HepG2 (cell line): ENCODE measurements around the gene PARM1. TPM values are rescaled to one million over a fixed set of nuclear protein-coding genes. Genes with fewer than 3 reads are reported as not detected.

Experiments used
- ATAC-seq: fragments of 200-7000 bp; cut with Tn5 transposase; 3 replicates; pipeline ENCODE4 v1.9.1; 2020; ENCODE audit warnings: mild to moderate bottlenecking, moderate library complexity
- BruUV-seq: library from RNA; stranded (reverse); fragments of 400-500 nt; replicated peaks from 2 replicates; lab custom pipeline; 2021; lab: Mats Ljungman, UMichigan
- CTCF ChIA-PET: fragments of 300-600 bp; formaldehyde crosslinking; extraction: SDS; loops from one replicate; lab custom pipeline; 2021; ENCODE audit warnings: low total read pairs, inconsistent platforms, low intra/inter-chr PET ratio; lab: Yijun Ruan, JAX
- POLR2A ChIA-PET: fragments of 350-600 bp; sonication (Branson Sonifier 250); formaldehyde crosslinking; loops from one replicate; lab custom pipeline; 2020; ENCODE audit warnings: antibody characterized with exemption, inconsistent platforms; lab: Yijun Ruan, JAX
- DNase-seq: peaks from one replicate; pipeline ENCODE4 v3.0.0-alpha.2; 2015; ENCODE audit warnings: low spot score
- FAIRE-seq: peaks from 3 replicates; lab custom pipeline; 2011; peaks lifted over from hg19 to GRCh38; lab: Jason Lieb, UNC
- H2AFZ ChIP-seq: one replicate; pipeline ENCODE4 v1.6.1; 2011; ENCODE audit warnings: low read length, inconsistent platforms
- H3K27ac ChIP-seq: fragments of 300-600 bp; 3 replicates; pipeline ENCODE4 v1.8.0; 2011; ENCODE audit warnings: mixed run types, mild to moderate bottlenecking, mixed read lengths, low read length, inconsistent platforms; ENCODE audit not compliant: insufficient read depth; ENCODE audit errors: extremely low read length
- H3K27me3 ChIP-seq, 2 experiments: fragments of 200-600 bp in 1 of 2; 2 replicates in 1 of 2; 3 replicates in 1 of 2; pipeline versions ENCODE4 v1.6.0 to v1.8.0; 2011; ENCODE audit warnings: low read length in 2 of 2, mild to moderate bottlenecking in 2 of 2, moderate library complexity in 2 of 2, inconsistent platforms in 1 of 2; ENCODE audit not compliant: insufficient read depth in 2 of 2, control insufficient read depth in 1 of 2
- H3K36me3 ChIP-seq, 2 experiments: fragments of 200-600 bp in 1 of 2; replicated peaks in 1 of 2; 2 replicates in 1 of 2; 3 replicates in 1 of 2; pipeline versions ENCODE4 v1.5.1 to v1.8.0; 2011; ENCODE audit warnings: low read length in 2 of 2, inconsistent platforms in 1 of 2; ENCODE audit not compliant: insufficient read depth in 2 of 2, control insufficient read depth in 1 of 2
- H3K4me1 ChIP-seq: 2 replicates; pipeline ENCODE4 v1.5.1; 2012; ENCODE audit warnings: low read length, inconsistent platforms; ENCODE audit not compliant: insufficient read depth
- H3K4me2 ChIP-seq: 2 replicates; pipeline ENCODE4 v1.6.0; 2011; ENCODE audit warnings: low read depth, low read length, inconsistent platforms
- H3K4me3 ChIP-seq, 3 experiments: fragments of 200-600 bp in 1 of 3; sonication (generic), shearing (Covaris generic) in 1 of 3; replicated peaks in 1 of 3; 2 replicates each; pipeline ENCODE4 v1.5.1; 2011 to 2016; ENCODE audit warnings: low read length in 3 of 3, inconsistent platforms in 2 of 3, low read depth in 2 of 3, mild to moderate bottlenecking in 2 of 3, control low read depth in 1 of 3, mixed read lengths in 1 of 3; ENCODE audit not compliant: insufficient read depth in 1 of 3
- H3K79me2 ChIP-seq: one replicate; pipeline ENCODE4 v1.6.1; 2011; ENCODE audit warnings: low read length, inconsistent platforms; ENCODE audit not compliant: insufficient read depth
- H3K9ac ChIP-seq: 2 replicates; pipeline ENCODE4 v1.6.0; 2011; ENCODE audit warnings: mild to moderate bottlenecking, low read depth, low read length, inconsistent platforms; ENCODE audit not compliant: insufficient read depth
- H3K9me3 ChIP-seq: 2 replicates; pipeline ENCODE4 v1.5.1; 2012; ENCODE audit warnings: mild to moderate bottlenecking, low read length
- H4K20me1 ChIP-seq: 2 replicates; pipeline ENCODE4 v1.6.0; 2011; ENCODE audit warnings: inconsistent platforms, mild to moderate bottlenecking, low read length, moderate library complexity; ENCODE audit not compliant: insufficient read depth
- AGO1 ChIP-seq: fragments of 200-400 bp; formaldehyde crosslinking; IDR thresholded peaks from 2 replicates; pipeline ENCODE4 v1.6.1; 2017; ENCODE audit warnings: mild to moderate bottlenecking, low read depth, low read length, moderate library complexity; ENCODE audit not compliant: poor library complexity, severe bottlenecking
- CAMTA2 ChIP-seq: sonication (generic); formaldehyde crosslinking; IDR thresholded peaks from 2 replicates; pipeline ENCODE4 v1.4.0; 2020; ENCODE audit warnings: mild to moderate bottlenecking, missing genetic modification reagents, borderline replicate concordance
- MTF2 ChIP-seq: sonication (generic); formaldehyde crosslinking; IDR thresholded peaks from 2 replicates; pipeline ENCODE4 v1.5.0; 2020; ENCODE audit warnings: missing genetic modification reagents, borderline replicate concordance
- MYC ChIP-seq: sonication (generic); formaldehyde crosslinking; IDR thresholded peaks from 2 replicates; pipeline ENCODE4 v1.9.0; 2021; ENCODE audit warnings: missing genetic modification reagents, borderline replicate concordance
- PLRG1 ChIP-seq: fragments of 450-650 bp; conservative IDR thresholded peaks from 2 replicates; pipeline ENCODE4 v1.6.1; 2016
- RORA ChIP-seq: sonication (generic); formaldehyde crosslinking; IDR thresholded peaks from 2 replicates; pipeline ENCODE4 v1.5.0; 2020; ENCODE audit warnings: mild to moderate bottlenecking, missing genetic modification reagents, moderate library complexity
- ZMAT3 ChIP-seq: sonication (generic); formaldehyde crosslinking; conservative IDR thresholded peaks from 2 replicates; pipeline ENCODE4 v1.7.0; 2021; ENCODE audit warnings: missing genetic modification reagents
- ZNF12 ChIP-seq: sonication (generic); formaldehyde crosslinking; IDR thresholded peaks from 2 replicates; pipeline ENCODE4 v1.5.0; 2020; ENCODE audit warnings: missing genetic modification reagents
- ZNF569 ChIP-seq: sonication (generic); formaldehyde crosslinking; IDR thresholded peaks from 2 replicates; pipeline ENCODE4 v1.5.0; 2020; ENCODE audit warnings: mild to moderate bottlenecking, missing genetic modification reagents, moderate library complexity, borderline replicate concordance
- ZNF83 ChIP-seq: sonication (generic); formaldehyde crosslinking; IDR thresholded peaks from 2 replicates; pipeline ENCODE4 v1.4.0; 2020; ENCODE audit warnings: missing genetic modification reagents, mild to moderate bottlenecking, borderline replicate concordance
- WGBS: methylation state at CpG from one replicate; pipeline ENCODE4 v1.1.6; 2017; ENCODE audit warnings: low lambda C conversion rate; 5-methylcytosine and 5-hydroxymethylcytosine counted together
- in situ Hi-C: cut with HindIII; loops from 2 replicates; pipeline ENCODE4 v1.10.0; 2017; ENCODE audit warnings: low pct_unique_long_range_greater_than_20kb; ENCODE audit not compliant: extremely low pct_ligation_motif_present
- intact Hi-C: fragments of 100-400 bp; cut with micrococcal nuclease; formaldehyde crosslinking; loops from one replicate; pipeline ENCODE4 v1.10.0; 2022; ENCODE audit not compliant: unreplicated experiment
- polyA plus RNA-seq, 8 experiments: library from polyadenylated mRNA; depleted of rRNA in 3 of 8; stranded (reverse) in 7 of 8; unstranded in 1 of 8; fragments of >200 nt; fragmentation: Illumina TruSeq in 4 of 8; extraction: Trizol in 4 of 8; gene quantifications; 2 replicates each; pipeline versions ENCODE4 v1.2.1 to v1.2.3, GENCODE V29; 2011 to 2016; ENCODE audit warnings: low read depth in 4 of 8, missing spikeins in 1 of 8, mixed read lengths in 1 of 8; ENCODE audit not compliant: insufficient read depth in 1 of 8
- total RNA-seq, 5 experiments: library from RNA; depleted of rRNA; stranded (reverse); fragments of >200 nt; fragmentation: Illumina TruSeq; extraction: Trizol; gene quantifications; 2 replicates each; pipeline ENCODE4 v1.2.3, GENCODE V29; 2016; ENCODE audit warnings: low read depth in 1 of 5
- TF ChIP-seq, protein P1 (sequence below): sonication (generic); formaldehyde crosslinking; IDR thresholded peaks from 2 replicates; pipeline ENCODE4 v1.8.1; 2023; ENCODE audit warnings: mild to moderate bottlenecking, missing genetic modification reagents

PARM1 gene
- total and polyA plus RNA-seq, 2 of the 13 experiments (the other 11 are each of a cell fraction or from before 2014, with no cell fraction given) = not detected

DNA sequence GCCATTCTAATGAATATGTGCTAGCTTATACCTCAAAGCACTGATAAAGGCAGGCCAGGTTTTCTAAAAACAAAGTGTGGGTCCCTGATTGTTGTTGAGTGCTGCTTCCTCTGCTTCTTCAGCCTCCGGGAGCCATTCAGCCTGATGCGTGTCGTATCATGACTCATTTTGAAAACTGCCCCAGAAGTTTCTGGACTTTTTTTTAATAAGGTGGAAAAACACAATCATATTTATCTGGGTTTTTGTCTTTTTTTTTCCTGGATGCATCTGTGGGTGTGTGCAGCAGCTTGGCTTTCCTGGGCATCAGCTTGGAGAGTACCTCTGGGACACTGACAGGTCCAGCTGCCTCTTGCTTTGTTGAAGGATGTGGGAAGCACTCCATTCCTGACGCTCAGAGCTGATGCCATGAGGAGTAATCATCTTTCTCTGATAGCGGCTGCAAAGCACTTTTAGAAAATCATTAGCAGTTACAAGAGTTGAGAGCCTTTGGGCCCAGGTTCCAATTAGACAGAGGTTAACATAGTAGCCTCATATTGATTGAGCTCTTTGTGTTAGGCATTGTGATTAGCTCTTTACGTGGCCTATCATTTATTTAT lies 66.9 kb downstream of the PARM1 start:
- Histone ChIP-seq H4K20me1 (no peaks in the 10 kb centered on the region), H3K4me3 (no peak overlapping the region), H2AFZ (no peak overlapping the region), H3K79me2 (no peaks in the 10 kb centered on the region), H3K4me2 (no peak overlapping the region), H3K36me3 (no peaks in the 10 kb centered on the region), H3K9ac (no peak overlapping the region), H3K4me1 (no peaks in the 10 kb centered on the region), H3K9me3 (no peaks in the 10 kb centered on the region), H3K27me3 (peaks cover 0 to 1% of the 10 kb centered on the region in 2 experiments; a peak in 2 of 5 replicates), H3K27ac (no peak overlapping the region)
- TF ChIP-seq CAMTA2 (CRISPR knock-in tag) = no peak
- no peak for TF ChIP-seq MTF2 (CRISPR knock-in tag)
- no peak for TF ChIP-seq ZNF83 (CRISPR knock-in tag)
- no peak for TF ChIP-seq ZMAT3
- TF ChIP-seq, protein P1, sequence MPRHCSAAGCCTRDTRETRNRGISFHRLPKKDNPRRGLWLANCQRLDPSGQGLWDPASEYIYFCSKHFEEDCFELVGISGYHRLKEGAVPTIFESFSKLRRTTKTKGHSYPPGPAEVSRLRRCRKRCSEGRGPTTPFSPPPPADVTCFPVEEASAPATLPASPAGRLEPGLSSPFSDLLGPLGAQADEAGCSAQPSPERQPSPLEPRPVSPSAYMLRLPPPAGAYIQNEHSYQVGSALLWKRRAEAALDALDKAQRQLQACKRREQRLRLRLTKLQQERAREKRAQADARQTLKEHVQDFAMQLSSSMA (CRISPR knock-in tag) = no peak
- TF ChIP-seq ZNF569 (CRISPR knock-in tag) = no peak
- no peak for TF ChIP-seq AGO1
- TF ChIP-seq ZNF12 (CRISPR knock-in tag) = no peak
- no peak for TF ChIP-seq RORA (CRISPR knock-in tag)
- TF ChIP-seq PLRG1 = no peak
- TF ChIP-seq MYC (CRISPR knock-in tag) = no peak
- FAIRE-seq = no peak
- in situ Hi-C loops = no loop called here
- CTCF ChIA-PET = no interaction called here
- WGBS = 44% methylated on average over 6 of the region's 6 CpGs
- intact Hi-C loops = no loop called here
- BruUV-seq = no TSS peak
- ATAC-seq = no peak
- no peak for DNase-seq
- POLR2A ChIA-PET = no interaction called here
